ENCODE data around the gene INF2. TPM values are rescaled to one million over a fixed set of nuclear protein-coding genes. Genes with fewer than 3 reads are reported as not detected.

INF2 gene
- total RNA-seq, 1 experiment from 2014 or later = 70.8 TPM

DNA sequence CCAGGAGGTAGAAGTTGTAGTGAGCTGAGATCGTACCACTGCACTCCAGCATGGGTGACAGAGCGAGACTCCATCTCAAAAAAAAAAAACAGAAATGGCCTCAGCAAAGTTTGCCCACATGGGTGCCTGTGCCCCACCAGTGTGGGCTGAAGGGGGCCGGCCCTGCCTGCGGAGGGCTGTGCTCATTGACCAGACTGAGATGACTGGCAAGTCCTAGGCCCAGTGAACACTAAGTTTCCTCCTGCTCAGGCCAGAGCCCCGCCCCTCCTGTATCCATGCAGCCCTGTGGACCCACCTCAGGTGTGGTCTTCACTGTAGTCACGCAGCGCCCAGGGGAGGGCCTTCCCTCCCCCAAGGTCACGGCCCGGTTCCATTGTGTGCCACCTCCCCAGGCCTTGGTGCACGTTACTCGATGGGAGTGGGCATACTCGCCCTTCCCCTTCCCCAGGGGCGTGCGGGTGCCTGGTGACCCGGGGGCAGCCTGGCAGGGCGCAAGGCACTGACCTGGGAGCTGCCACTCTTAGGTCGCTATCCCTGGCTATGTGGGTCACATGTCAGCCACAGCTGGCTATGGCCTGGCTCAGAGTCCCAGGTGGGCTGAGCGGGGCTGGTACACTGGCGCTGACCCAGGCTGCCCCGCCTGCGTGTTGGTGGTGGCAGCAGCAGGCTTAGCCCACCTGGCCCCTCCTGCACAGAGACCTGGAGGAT is 16.1 kb downstream of the INF2 start:
- no peak overlapping the region for H3K27ac Mint-ChIP-seq (ENCODE audit: unreplicated experiment)
- H3K9me3 Mint-ChIP-seq (ENCODE audit: unreplicated experiment) = no peaks in the 10 kb centered on the region
- BruUV-seq (replicated peaks) = no TSS peak
- intact Hi-C loops (cut with micrococcal nuclease; ENCODE audit: unreplicated experiment) = no loop called here
- no peak for DNase-seq
- Histone ChIP-seq H3K9me3 (no peaks in the 10 kb centered on the region), H3K27me3 (replicated peaks; ENCODE audit: control insufficient read depth, insufficient read depth, low read length) (no peaks in the 10 kb centered on the region), H3K36me3 (ENCODE audit: control insufficient read depth, insufficient read depth, low read length) (peaks cover 4% of the 10 kb centered on the region), H3K4me3 (ENCODE audit: low read depth, low read length) (no peak overlapping the region), H3K4me1 (no peaks in the 10 kb centered on the region)
- peaks cover 66% of the 10 kb centered on the region for H3K36me3 Mint-ChIP-seq (ENCODE audit: insufficient read depth, unreplicated experiment)
- ChIA-PET POLR2A (no interaction called here), CTCF (interaction anchor here (1.4 kb wide), 1 partner anchor 28 kb away, joined by 3 read pairs; no protein-coding TSS in a partner anchor)
- H3K4me3 Mint-ChIP-seq (ENCODE audit: unreplicated experiment) = no peak overlapping the region
- TF ChIP-seq, protein P1, sequence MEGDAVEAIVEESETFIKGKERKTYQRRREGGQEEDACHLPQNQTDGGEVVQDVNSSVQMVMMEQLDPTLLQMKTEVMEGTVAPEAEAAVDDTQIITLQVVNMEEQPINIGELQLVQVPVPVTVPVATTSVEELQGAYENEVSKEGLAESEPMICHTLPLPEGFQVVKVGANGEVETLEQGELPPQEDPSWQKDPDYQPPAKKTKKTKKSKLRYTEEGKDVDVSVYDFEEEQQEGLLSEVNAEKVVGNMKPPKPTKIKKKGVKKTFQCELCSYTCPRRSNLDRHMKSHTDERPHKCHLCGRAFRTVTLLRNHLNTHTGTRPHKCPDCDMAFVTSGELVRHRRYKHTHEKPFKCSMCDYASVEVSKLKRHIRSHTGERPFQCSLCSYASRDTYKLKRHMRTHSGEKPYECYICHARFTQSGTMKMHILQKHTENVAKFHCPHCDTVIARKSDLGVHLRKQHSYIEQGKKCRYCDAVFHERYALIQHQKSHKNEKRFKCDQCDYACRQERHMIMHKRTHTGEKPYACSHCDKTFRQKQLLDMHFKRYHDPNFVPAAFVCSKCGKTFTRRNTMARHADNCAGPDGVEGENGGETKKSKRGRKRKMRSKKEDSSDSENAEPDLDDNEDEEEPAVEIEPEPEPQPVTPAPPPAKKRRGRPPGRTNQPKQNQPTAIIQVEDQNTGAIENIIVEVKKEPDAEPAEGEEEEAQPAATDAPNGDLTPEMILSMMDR (IDR thresholded peaks at IDR 0.05; ENCODE audit: insufficient read depth in 1 of 2, low read depth in 1 of 2, low read length in 1 of 2, severe bottlenecking in 1 of 2, unreplicated experiment in 1 of 2) = no peak
- no peaks in the 10 kb centered on the region for H3K4me1 Mint-ChIP-seq (ENCODE audit: low read depth, unreplicated experiment)
- H3K27me3 Mint-ChIP-seq (ENCODE audit: insufficient read depth, unreplicated experiment) = no peaks in the 10 kb centered on the region

DNA sequence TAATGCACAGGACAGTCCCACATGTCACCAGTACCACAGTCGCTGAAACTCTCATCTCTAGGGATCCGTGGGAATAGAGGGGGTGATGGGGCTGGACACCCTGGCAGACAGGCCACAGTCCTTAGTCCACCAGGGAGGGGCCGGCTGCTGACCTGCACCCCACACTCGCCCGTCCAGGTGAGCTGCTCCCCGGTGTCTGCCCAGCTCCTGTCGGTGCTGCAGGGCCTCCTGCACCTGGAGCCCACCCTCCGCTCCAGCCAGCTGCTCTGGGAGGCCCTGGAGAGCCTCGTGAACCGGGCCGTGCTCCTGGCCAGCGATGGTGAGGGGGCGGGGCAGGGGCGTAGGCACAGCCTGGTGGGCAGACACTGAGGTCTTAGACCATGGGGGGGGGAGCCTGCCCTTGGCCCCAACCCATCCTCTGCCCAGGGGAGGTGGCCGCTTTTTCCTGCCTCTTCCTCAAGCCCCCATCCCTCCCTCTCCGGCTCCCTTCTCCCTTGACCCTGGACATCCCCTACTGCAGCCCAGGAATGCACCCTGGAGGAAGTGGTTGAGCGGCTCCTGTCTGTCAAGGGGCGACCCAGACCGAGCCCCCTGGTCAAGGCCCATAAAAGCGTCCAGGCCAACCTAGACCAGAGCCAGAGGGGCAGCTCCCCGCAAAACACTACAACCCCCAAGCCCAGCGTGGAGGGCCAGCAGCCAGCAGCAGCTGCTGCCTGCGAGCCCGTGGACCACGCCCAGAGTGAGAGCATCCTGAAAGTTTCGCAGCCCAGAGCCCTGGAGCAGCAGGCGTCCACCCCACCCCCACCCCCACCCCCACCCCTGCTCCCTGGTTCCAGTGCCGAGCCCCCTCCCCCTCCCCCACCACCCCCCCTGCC is 17.6 kb downstream of the INF2 start:
- Histone ChIP-seq H3K4me3 (ENCODE audit: low read depth, low read length) (no peak overlapping the region), H3K4me1 (no peaks in the 10 kb centered on the region), H3K9me3 (no peaks in the 10 kb centered on the region), H3K36me3 (ENCODE audit: control insufficient read depth, insufficient read depth, low read length) (peaks cover 4% of the 10 kb centered on the region), H3K27me3 (replicated peaks; ENCODE audit: control insufficient read depth, insufficient read depth, low read length) (no peaks in the 10 kb centered on the region)
- ChIA-PET POLR2A (interaction anchor here (1.0 kb wide), 1 partner anchor 17 kb away, joined by 3 read pairs; no protein-coding TSS in a partner anchor), CTCF (interaction anchor here (1.4 kb wide), 1 partner anchor 29 kb away, joined by 3 read pairs; no protein-coding TSS in a partner anchor)
- H3K27me3 Mint-ChIP-seq (ENCODE audit: insufficient read depth, unreplicated experiment) = no peaks in the 10 kb centered on the region
- TF ChIP-seq, protein P1 (IDR thresholded peaks at IDR 0.05; ENCODE audit: insufficient read depth in 1 of 2, low read depth in 1 of 2, low read length in 1 of 2, severe bottlenecking in 1 of 2, unreplicated experiment in 1 of 2) = no peak
- H3K36me3 Mint-ChIP-seq (ENCODE audit: insufficient read depth, unreplicated experiment) = peaks cover 58% of the 10 kb centered on the region
- BruUV-seq (replicated peaks) = no TSS peak
- no peaks in the 10 kb centered on the region for H3K4me1 Mint-ChIP-seq (ENCODE audit: low read depth, unreplicated experiment)
- no peaks in the 10 kb centered on the region for H3K9me3 Mint-ChIP-seq (ENCODE audit: unreplicated experiment)
- intact Hi-C loops (cut with micrococcal nuclease; ENCODE audit: unreplicated experiment) = no loop called here
- H3K27ac Mint-ChIP-seq (ENCODE audit: unreplicated experiment) = no peak overlapping the region
- no peak overlapping the region for H3K4me3 Mint-ChIP-seq (ENCODE audit: unreplicated experiment)
- DNase-seq = no peak
